Measurements from ENCODE around the gene PTPRN.

GRCh38 chr2:219302412-219302968 is 6.7 kb downstream of the PTPRN start:
- TF ChIP-seq POLR2A (IDR thresholded peaks at IDR 0.05) (no peak), POLR2AphosphoS5 (IDR thresholded peaks at IDR 0.05) (no peak), CTCF (IDR thresholded peaks at IDR 0.05) (no peak)

All from prostate gland (tissue), 2 donors.